Eye (tissue), 1 donor: ENCODE measurements around the gene PKP3.
"Not testable (repeated sequence)": the region's sequence is repeated elsewhere in the genome, so short reads cannot be mapped to it uniquely, and the experiment has no call there.

Experiments used
- DNase-seq: peaks from one replicate; pipeline ENCODE4 v3.0.0-alpha.2; 2015

The PKP3 gene

GRCh38 chr11:432501-433100 lies 38.6 kb downstream of the PKP3 start:
- DNase-seq: no peak

- DNase-seq: no peak
Observed at GRCh38 chr11:433111-433510, 39.1 kb downstream of the PKP3 start.

- DNase-seq: no peak
Observed at GRCh38 chr11:433641-434040, 39.6 kb downstream of the PKP3 start.

- DNase-seq: no peak
Observed at GRCh38 chr11:434496-434895, 40.5 kb downstream of the PKP3 start.

- not testable (repeated sequence) for DNase-seq
Observed at GRCh38 chr11:434999-435740, 41.2 kb downstream of the PKP3 start.

GRCh38 chr11:437228-437870 lies 43.3 kb downstream of the PKP3 start:
- DNase-seq: no peak

- DNase-seq: no peak
Observed at GRCh38 chr11:438101-438844, 44.3 kb downstream of the PKP3 start.

- no peak for DNase-seq
Observed at GRCh38 chr11:439315-440064, 45.5 kb downstream of the PKP3 start.

GRCh38 chr11:440065-441042 lies 46.3 kb downstream of the PKP3 start:
- no peak for DNase-seq

GRCh38 chr11:441043-441417 lies 47.0 kb downstream of the PKP3 start:
- no peak for DNase-seq

GRCh38 chr11:441418-442274 lies 47.6 kb downstream of the PKP3 start, which contains the start of gene ANO9:
ANO9 (minus strand) TSS chr11:442011; CDS start chr11:441926, 85 bp downstream.
- peak; percentile 52 for DNase-seq

- no peak for DNase-seq
Observed at GRCh38 chr11:442611-443081, 48.6 kb downstream of the PKP3 start.

- peak; percentile 67 for DNase-seq
Observed at GRCh38 chr11:443542-444199, 49.7 kb downstream of the PKP3 start.

GRCh38 chr11:444396-445144 lies 50.6 kb downstream of the PKP3 start:
- peak; percentile 41 for DNase-seq

- DNase-seq: no peak
Observed at GRCh38 chr11:445765-446588, 52.0 kb downstream of the PKP3 start.

GRCh38 chr11:446891-447290 lies 52.9 kb downstream of the PKP3 start:
- DNase-seq: no peak

GRCh38 chr11:447923-448731 lies 54.1 kb downstream of the PKP3 start:
- peak; percentile 98 for DNase-seq
